GM12878 (cell line): ENCODE results near the gene SULT1A1. TPM values are rescaled to one million over a fixed set of nuclear protein-coding genes. Genes with fewer than 3 reads are reported as not detected.

Experiments used
- ATAC-seq: fragments of 200-7000 bp; cut with Tn5 transposase; 3 replicates; pipeline ENCODE4 v1.9.1; 2020; ENCODE audit warnings: mild to moderate bottlenecking, moderate library complexity
- BruUV-seq: library from RNA; stranded (reverse); fragments of 400-500 nt; replicated peaks from 2 replicates; lab custom pipeline; 2021; lab: Mats Ljungman, UMichigan
- CTCF ChIA-PET: fragments of 300-600 bp; sonication (Branson Sonifier 250); formaldehyde crosslinking; extraction: SDS; loops from one replicate; lab custom pipeline; 2021; ENCODE audit warnings: inconsistent platforms; lab: Yijun Ruan, JAX
- POLR2A ChIA-PET: fragments of 350-600 bp; formaldehyde crosslinking; extraction: SDS; loops from one replicate; lab custom pipeline; 2021; ENCODE audit warnings: inconsistent platforms; lab: Charles Lee
- RAD21 ChIA-PET: fragments of 300-600 bp; sonication (Branson Sonifier 250); formaldehyde crosslinking; loops from one replicate; lab custom pipeline; 2023; ENCODE audit warnings: antibody characterized with exemption; ENCODE audit not compliant: unreplicated experiment; lab: Charles Lee
- SMC1A ChIA-PET: fragments of 300-600 bp; sonication (Branson Sonifier 250); formaldehyde crosslinking; loops from one replicate; lab custom pipeline; 2023; ENCODE audit not compliant: unreplicated experiment, uncharacterized antibody; lab: Charles Lee
- DNase-seq: peaks from one replicate; pipeline ENCODE4 v3.0.0-alpha.2; 2011; ENCODE audit warnings: low read depth, low spot score
- FAIRE-seq: peaks from 3 replicates; lab custom pipeline; 2011; peaks lifted over from hg19 to GRCh38; lab: Jason Lieb, UNC
- H2AFZ ChIP-seq: 2 replicates; pipeline ENCODE4 v1.6.0; 2011; ENCODE audit warnings: low read depth, low read length, control low read depth; ENCODE audit not compliant: control insufficient read depth
- H3K27ac ChIP-seq: 2 replicates; pipeline ENCODE4 v1.5.1; 2011; ENCODE audit warnings: control low read depth; ENCODE audit not compliant: control insufficient read depth, insufficient read depth
- H3K27me3 ChIP-seq, 2 experiments: replicated peaks in 1 of 2; 2 replicates each; pipeline versions ENCODE4 v1.6.0 to v1.6.1; 2011; ENCODE audit warnings: low read length in 1 of 2; ENCODE audit not compliant: control insufficient read depth in 2 of 2, insufficient read depth in 2 of 2
- H3K36me3 ChIP-seq, 2 experiments: 2 replicates each; pipeline ENCODE4 v1.5.1; 2011; ENCODE audit warnings: low read length in 1 of 2; ENCODE audit not compliant: control insufficient read depth in 2 of 2, insufficient read depth in 2 of 2
- H3K4me1 ChIP-seq: 2 replicates; pipeline ENCODE4 v1.6.1; 2011; ENCODE audit warnings: mild to moderate bottlenecking, low read length, moderate library complexity, mixed read lengths; ENCODE audit not compliant: control insufficient read depth, insufficient read depth
- H3K4me2 ChIP-seq: 2 replicates; pipeline ENCODE4 v1.6.0; 2011; ENCODE audit warnings: control low read depth; ENCODE audit not compliant: control insufficient read depth, insufficient read depth
- H3K4me3 ChIP-seq: fragments of 200-600 bp; sonication (generic); 2 replicates; pipeline ENCODE4 v1.5.1; 2016
- H3K79me2 ChIP-seq: 2 replicates; pipeline ENCODE4 v1.6.0; 2011; ENCODE audit warnings: low read length; ENCODE audit not compliant: control insufficient read depth, insufficient read depth
- H3K9ac ChIP-seq: 2 replicates; pipeline ENCODE4 v1.8.0; 2011; ENCODE audit warnings: low read length, control low read depth, mixed read lengths; ENCODE audit not compliant: control insufficient read depth, insufficient read depth
- H3K9me3 ChIP-seq: replicated peaks from 3 replicates; pipeline ENCODE4 v1.5.1; 2011; ENCODE audit warnings: mild to moderate bottlenecking, low read length; ENCODE audit not compliant: control insufficient read depth, insufficient read depth
- H4K20me1 ChIP-seq: 2 replicates; pipeline ENCODE4 v1.6.0; 2011; ENCODE audit not compliant: control insufficient read depth, insufficient read depth
- ASH2L ChIP-seq: fragments of 300-600, 200-600 bp; sonication (generic); IDR thresholded peaks from 2 replicates; pipeline ENCODE4 v1.6.1; 2017; ENCODE audit warnings: low read depth, mild to moderate bottlenecking, borderline replicate concordance
- BACH1 ChIP-seq: fragments of 450-650 bp; IDR thresholded peaks from 2 replicates; pipeline ENCODE4 v1.6.1; 2017; ENCODE audit warnings: mild to moderate bottlenecking, borderline replicate concordance
- ESRRA ChIP-seq: IDR thresholded peaks from 2 replicates; pipeline ENCODE4 v1.6.1; 2012; ENCODE audit warnings: mild to moderate bottlenecking, low read length, improper control_type of control experiment
- FOS ChIP-seq: IDR thresholded peaks from 3 replicates; pipeline ENCODE4 v1.6.1; 2011; ENCODE audit warnings: borderline replicate concordance; ENCODE audit not compliant: insufficient read length; ENCODE audit errors: extremely low read depth
- FOXM1 ChIP-seq: IDR thresholded peaks from 2 replicates; pipeline ENCODE4 v1.6.1; 2012; ENCODE audit warnings: low read depth, mild to moderate bottlenecking, inconsistent platforms, low read length, moderate library complexity
- GATAD2B ChIP-seq: fragments of 450-650 bp; conservative IDR thresholded peaks from 2 replicates; pipeline ENCODE4 v1.6.1; 2017; ENCODE audit warnings: low read depth, mild to moderate bottlenecking, moderate library complexity
- KLF5 ChIP-seq: fragments of 450-650 bp; IDR thresholded peaks from 2 replicates; pipeline ENCODE4 v1.6.1; 2014; ENCODE audit warnings: mild to moderate bottlenecking; ENCODE audit not compliant: partially characterized antibody
- LARP7 ChIP-seq: fragments of 450-650 bp; IDR thresholded peaks from 2 replicates; pipeline ENCODE4 v1.6.1; 2017; ENCODE audit warnings: mild to moderate bottlenecking
- NBN ChIP-seq: fragments of 450-650 bp; IDR thresholded peaks from 2 replicates; pipeline ENCODE4 v1.6.1; 2016
- NFYA ChIP-seq: IDR thresholded peaks from 2 replicates; pipeline ENCODE4 v1.6.1; 2011; ENCODE audit warnings: low read depth, mild to moderate bottlenecking, low read length, improper control_type of control experiment, borderline replicate concordance
- NFYB ChIP-seq: IDR thresholded peaks from 2 replicates; pipeline ENCODE4 v1.6.1; 2011; ENCODE audit warnings: low read depth, mild to moderate bottlenecking, low read length, improper control_type of control experiment, moderate library complexity; ENCODE audit not compliant: insufficient read depth
- POLR2AphosphoS5 ChIP-seq: IDR thresholded peaks from 2 replicates; pipeline ENCODE4 v1.6.1; 2011; ENCODE audit warnings: mild to moderate bottlenecking, low read length, inconsistent platforms
- POU2F2 ChIP-seq: IDR thresholded peaks from 3 replicates; pipeline ENCODE4 v1.6.1; 2011; ENCODE audit warnings: low read depth, mild to moderate bottlenecking, low read length, borderline replicate concordance
- SMARCA5 ChIP-seq: fragments of 450-650 bp; IDR thresholded peaks from 2 replicates; pipeline ENCODE4 v1.6.1; 2017; ENCODE audit warnings: mild to moderate bottlenecking
- SRF ChIP-seq, 2 experiments: IDR thresholded peaks; 2 replicates each; pipeline ENCODE4 v1.6.1; 2011; ENCODE audit warnings: low read depth in 2 of 2, low read length in 2 of 2, mild to moderate bottlenecking in 1 of 2, moderate library complexity in 1 of 2
- WGBS: methylation state at CpG from one replicate; pipeline ENCODE4 v1.1.6; 2016; ENCODE audit warnings: low lambda C conversion rate; ENCODE audit not compliant: insufficient replicate concordance, insufficient coverage; ENCODE audit errors: missing lambda C conversion rate; 5-methylcytosine and 5-hydroxymethylcytosine counted together
- in situ Hi-C: fragments of 300-500 bp; cut with MboI; formaldehyde crosslinking; loops from 9 replicates; pipeline ENCODE4 v1.14.3; 2018; ENCODE audit warnings: mixed read lengths
- intact Hi-C: fragments of 100-400 bp; cut with micrococcal nuclease; formaldehyde crosslinking; loops from one replicate; pipeline ENCODE4 v1.14.2; 2022; ENCODE audit not compliant: unreplicated experiment
- polyA plus RNA-seq, 11 experiments: library from polyadenylated mRNA; depleted of rRNA in 4 of 11; unstranded in 6 of 11; stranded (reverse) in 5 of 11; fragments of >200 nt; fragmentation: Nextera tagmentation in 4 of 11; fragmentation: Illumina TruSeq in 1 of 11; extraction: Ambion mirVana in 4 of 11; extraction: Trizol in 1 of 11; gene quantifications; 1 replicate in 1 of 11; 2 replicates in 10 of 11; pipeline versions ENCODE4 v1.2.1 to v1.2.3, GENCODE V29; 2011 to 2016; ENCODE audit warnings: inconsistent platforms in 2 of 11, missing spikeins in 2 of 11, low read depth in 1 of 11
- total RNA-seq, 4 experiments: library from RNA; depleted of rRNA in 3 of 4; stranded (reverse); fragments of >200 nt in 3 of 4; fragmentation: Illumina TruSeq in 1 of 4; extraction: Trizol in 1 of 4; gene quantifications; 2 replicates each; pipeline versions ENCODE4 v1.2.1 to v1.2.3, GENCODE V29; 2013 to 2021
- TF ChIP-seq, protein P1 (sequence below): IDR thresholded peaks from 2 replicates; pipeline ENCODE4 v1.6.1; 2011; ENCODE audit warnings: low read depth, mild to moderate bottlenecking, low read length, moderate library complexity, borderline replicate concordance; ENCODE audit errors: extremely low read depth
- TF ChIP-seq, protein P2 (sequence below): fragments of 450-650 bp; IDR thresholded peaks from 2 replicates; pipeline ENCODE4 v1.6.1; 2018; ENCODE audit warnings: borderline replicate concordance, mild to moderate bottlenecking; ENCODE audit not compliant: partially characterized antibody
- TF ChIP-seq, protein P3 (sequence below): fragments of 450-650 bp; IDR thresholded peaks from 2 replicates; pipeline ENCODE4 v1.6.1; 2016; ENCODE audit warnings: mild to moderate bottlenecking

Gene SULT1A1
- total and polyA plus RNA-seq, 10 of the 15 experiments (the other 5 are each of a cell fraction or from before 2014, with no cell fraction given), result 0.03 to 1.5 (median 0.76) TPM; not detected in 1

DNA sequence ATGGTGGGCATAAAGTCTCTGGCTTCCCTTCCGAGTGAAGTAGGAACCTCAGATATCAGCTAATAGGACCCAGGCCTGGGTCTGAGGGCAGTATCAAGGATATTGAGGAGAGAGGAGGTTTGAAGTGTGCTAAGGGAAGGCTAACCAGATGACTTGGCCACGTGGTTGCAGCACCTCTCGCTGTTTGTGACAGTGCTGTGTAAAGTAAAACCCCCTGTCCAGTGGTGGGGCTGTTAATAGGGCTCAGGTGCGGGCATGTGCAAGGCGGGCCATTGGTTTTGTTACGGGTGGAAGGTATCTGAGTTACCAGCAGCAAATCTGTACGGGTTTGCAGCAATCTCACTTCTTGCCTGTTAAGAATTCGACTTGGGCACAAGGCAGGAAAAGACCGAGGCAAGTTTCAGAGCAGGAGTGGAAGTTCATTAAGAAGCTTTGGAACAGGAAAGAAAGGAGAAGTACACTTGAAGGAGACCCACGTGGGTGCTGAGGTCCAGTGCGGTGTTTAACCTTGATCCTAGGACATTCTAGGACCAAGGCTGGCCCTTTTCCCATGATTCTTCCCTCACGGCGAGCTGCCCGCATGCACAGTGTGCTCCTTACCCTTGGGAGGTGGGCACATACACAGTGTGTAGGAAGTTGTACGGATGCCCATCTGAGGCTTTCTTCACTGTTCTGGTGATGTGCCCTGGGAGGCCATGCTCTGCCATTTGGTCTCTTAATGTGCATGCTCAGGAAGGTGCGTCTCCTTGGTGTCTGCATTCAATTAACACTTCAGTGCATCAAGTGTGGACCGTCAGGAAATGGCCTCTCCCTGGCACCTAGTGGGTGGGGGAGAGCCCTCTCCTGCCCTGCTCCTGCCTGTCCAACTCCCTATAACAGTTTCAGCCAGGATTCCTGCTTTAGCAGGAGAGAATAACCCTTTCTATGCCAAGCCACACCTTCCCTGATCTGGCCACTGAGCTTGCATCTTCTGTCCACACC lies 35.8 kb downstream of the SULT1A1 start:
- Histone ChIP-seq H3K27me3 (no peaks in the 10 kb centered on the region), H3K4me1 (no peaks in the 10 kb centered on the region)
- in situ Hi-C loops, result no loop called here
- FAIRE-seq, result no peak
- 84% methylated on average over 16 of the region's 17 CpGs for WGBS
- POLR2A ChIA-PET, result no interaction called here
- TF ChIP-seq FOS, result no peak
- TF ChIP-seq NFYB, result no peak
- TF ChIP-seq, protein P1, sequence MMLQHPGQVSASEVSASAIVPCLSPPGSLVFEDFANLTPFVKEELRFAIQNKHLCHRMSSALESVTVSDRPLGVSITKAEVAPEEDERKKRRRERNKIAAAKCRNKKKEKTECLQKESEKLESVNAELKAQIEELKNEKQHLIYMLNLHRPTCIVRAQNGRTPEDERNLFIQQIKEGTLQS, result no peak
- TF ChIP-seq, protein P2, sequence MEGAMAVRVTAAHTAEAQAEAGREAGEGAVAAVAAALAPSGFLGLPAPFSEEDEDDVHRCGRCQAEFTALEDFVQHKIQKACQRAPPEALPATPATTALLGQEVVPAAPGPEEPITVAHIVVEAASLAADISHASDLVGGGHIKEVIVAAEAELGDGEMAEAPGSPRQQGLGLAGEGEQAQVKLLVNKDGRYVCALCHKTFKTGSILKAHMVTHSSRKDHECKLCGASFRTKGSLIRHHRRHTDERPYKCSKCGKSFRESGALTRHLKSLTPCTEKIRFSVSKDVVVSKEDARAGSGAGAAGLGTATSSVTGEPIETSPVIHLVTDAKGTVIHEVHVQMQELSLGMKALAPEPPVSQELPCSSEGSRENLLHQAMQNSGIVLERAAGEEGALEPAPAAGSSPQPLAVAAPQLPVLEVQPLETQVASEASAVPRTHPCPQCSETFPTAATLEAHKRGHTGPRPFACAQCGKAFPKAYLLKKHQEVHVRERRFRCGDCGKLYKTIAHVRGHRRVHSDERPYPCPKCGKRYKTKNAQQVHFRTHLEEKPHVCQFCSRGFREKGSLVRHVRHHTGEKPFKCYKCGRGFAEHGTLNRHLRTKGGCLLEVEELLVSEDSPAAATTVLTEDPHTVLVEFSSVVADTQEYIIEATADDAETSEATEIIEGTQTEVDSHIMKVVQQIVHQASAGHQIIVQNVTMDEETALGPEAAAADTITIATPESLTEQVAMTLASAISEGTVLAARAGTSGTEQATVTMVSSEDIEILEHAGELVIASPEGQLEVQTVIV, result no peak
- no peak for TF ChIP-seq LARP7
- no peak for TF ChIP-seq SRF (IDR thresholded peaks at IDR 0.05; ENCODE audit: low read depth in 2 of 2, low read length in 2 of 2)
- TF ChIP-seq POU2F2, result no peak
- no peak for TF ChIP-seq ESRRA
- TF ChIP-seq ASH2L, result no peak
- TF ChIP-seq BACH1, result no peak
- no peak for TF ChIP-seq KLF5
- TF ChIP-seq SMARCA5, result no peak
- TF ChIP-seq FOXM1, result no peak
- TF ChIP-seq, protein P3, sequence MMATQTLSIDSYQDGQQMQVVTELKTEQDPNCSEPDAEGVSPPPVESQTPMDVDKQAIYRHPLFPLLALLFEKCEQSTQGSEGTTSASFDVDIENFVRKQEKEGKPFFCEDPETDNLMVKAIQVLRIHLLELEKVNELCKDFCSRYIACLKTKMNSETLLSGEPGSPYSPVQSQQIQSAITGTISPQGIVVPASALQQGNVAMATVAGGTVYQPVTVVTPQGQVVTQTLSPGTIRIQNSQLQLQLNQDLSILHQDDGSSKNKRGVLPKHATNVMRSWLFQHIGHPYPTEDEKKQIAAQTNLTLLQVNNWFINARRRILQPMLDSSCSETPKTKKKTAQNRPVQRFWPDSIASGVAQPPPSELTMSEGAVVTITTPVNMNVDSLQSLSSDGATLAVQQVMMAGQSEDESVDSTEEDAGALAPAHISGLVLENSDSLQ, result no peak
- no peak for TF ChIP-seq GATAD2B
- TF ChIP-seq NBN, result no peak
- no peak for TF ChIP-seq POLR2AphosphoS5
- TF ChIP-seq NFYA, result no peak
- TF ChIP-seq, all 136 proteins: peak for 0
- intact Hi-C loops, result no loop called here
- Histone ChIP-seq H3K79me2 (no peaks in the 10 kb centered on the region), H3K36me3 (no peaks in the 10 kb centered on the region), H2AFZ (no peak overlapping the region), H3K27ac (no peak overlapping the region), H3K9me3 (no peaks in the 10 kb centered on the region), H4K20me1 (no peaks in the 10 kb centered on the region), H3K4me3 (no peak overlapping the region), H3K4me2 (no peak overlapping the region), H3K9ac (no peak overlapping the region)
- no peak for ATAC-seq
- ChIA-PET RAD21 (no interaction called here), CTCF (interaction anchor here (1.3 kb wide), 1 partner anchor 42 kb away, joined by 3 read pairs; no protein-coding TSS in a partner anchor), SMC1A (no interaction called here)
- BruUV-seq, result no TSS peak
- DNase-seq, result no peak
